ENCODE data around the gene ZBTB24. TPM values are rescaled to one million over a fixed set of nuclear protein-coding genes. Genes with fewer than 3 reads are reported as not detected.
A peak's percentile ranks its signal among the peaks of the same experiment; 100 is the strongest.
"Not testable (repeated sequence)": the region's sequence is repeated elsewhere in the genome, so short reads cannot be mapped to it uniquely, and the experiment has no call there.

The ZBTB24 gene
- total RNA-seq, 1 donor from 2014 or later = 10.6 TPM

DNA sequence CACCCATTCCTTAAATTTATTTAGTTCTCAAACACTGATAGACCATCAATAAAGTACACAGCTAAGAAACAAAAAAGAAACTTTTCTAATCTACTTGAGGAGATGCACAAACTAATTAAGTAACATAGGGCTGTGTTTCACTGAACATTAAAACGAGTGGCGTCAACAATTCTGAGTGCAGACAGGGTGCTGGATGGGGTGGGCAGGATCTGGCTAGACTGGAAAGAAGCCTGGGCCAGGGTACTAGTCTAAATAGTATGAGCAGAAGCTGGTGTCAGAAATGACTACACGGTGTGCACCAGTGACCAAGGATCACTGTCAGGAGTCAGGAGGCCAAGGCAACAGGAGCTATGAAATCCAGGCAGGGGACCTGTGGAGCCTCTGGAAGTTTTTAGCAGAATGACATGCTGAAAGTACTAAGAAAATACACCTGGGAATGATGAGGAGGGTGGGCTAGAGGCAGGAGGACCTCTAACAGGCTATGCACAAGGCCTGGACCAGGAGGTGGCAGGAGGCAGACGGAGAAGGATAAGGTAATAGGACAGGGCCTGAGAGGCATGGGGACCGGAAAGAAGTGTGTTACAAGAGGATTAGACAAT lies 13.3 kb downstream of the ZBTB24 start:
- Mint-ChIP-seq H3K9me3 (no peaks in the 10 kb centered on the region), H3K27me3 (no peaks in the 10 kb centered on the region), H3K27ac (no peak overlapping the region), H3K4me1 (ENCODE audit: unreplicated experiment) (peaks cover 8% of the 10 kb centered on the region), H3K4me3 (no peak overlapping the region), H3K36me3 (peaks cover 50% of the 10 kb centered on the region)
- no peak for TF ChIP-seq CTCF (conservative IDR thresholded peaks at IDR 0.05)
- DNase-seq (ENCODE audit: extremely low spot score, unreplicated experiment) = no peak

DNA sequence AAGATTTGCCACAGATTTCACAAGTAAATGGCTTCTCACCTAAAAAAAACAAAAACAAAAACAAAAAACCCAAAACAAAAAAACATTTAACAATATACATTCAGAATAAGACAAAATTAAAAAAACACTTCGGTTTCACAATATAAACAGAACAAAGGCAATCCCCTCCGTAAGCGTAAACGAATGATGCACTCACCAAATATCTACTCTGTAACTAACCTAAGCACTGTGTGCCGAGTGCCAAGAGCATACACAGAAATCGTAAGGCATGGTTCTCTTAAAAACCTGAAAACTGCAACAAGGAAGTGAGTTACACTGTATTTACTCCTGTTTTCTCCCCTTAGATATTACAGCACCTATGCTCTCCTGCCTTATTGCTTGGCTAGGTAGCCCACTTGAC lies 15.3 kb downstream of the ZBTB24 start:
- DNase-seq (ENCODE audit: extremely low spot score, unreplicated experiment) = no peak
- Mint-ChIP-seq H3K4me1 (ENCODE audit: unreplicated experiment) (peaks cover 8% of the 10 kb centered on the region), H3K36me3 (peaks cover 38% of the 10 kb centered on the region), H3K27ac (no peak overlapping the region), H3K9me3 (no peaks in the 10 kb centered on the region), H3K4me3 (no peak overlapping the region), H3K27me3 (no peaks in the 10 kb centered on the region)
- TF ChIP-seq CTCF (conservative IDR thresholded peaks at IDR 0.05) = no peak

- H3K4me3 Mint-ChIP-seq = peak overlapping the region; percentile 22
- H3K4me1 Mint-ChIP-seq (ENCODE audit: unreplicated experiment) = peaks cover 8% of the 10 kb centered on the region
- peaks cover 5% of the 10 kb centered on the region for H3K9me3 Mint-ChIP-seq
- H3K27me3 Mint-ChIP-seq = no peaks in the 10 kb centered on the region
- H3K27ac Mint-ChIP-seq = peak overlapping the region; percentile 61
- peaks cover 42% of the 10 kb centered on the region for H3K36me3 Mint-ChIP-seq
- no peak for DNase-seq (ENCODE audit: extremely low spot score, unreplicated experiment)
- no peak for TF ChIP-seq CTCF (conservative IDR thresholded peaks at IDR 0.05)
These were observed 16.7 kb downstream of the ZBTB24 start for GRCh38 chr6:109466212-109466923.

DNA sequence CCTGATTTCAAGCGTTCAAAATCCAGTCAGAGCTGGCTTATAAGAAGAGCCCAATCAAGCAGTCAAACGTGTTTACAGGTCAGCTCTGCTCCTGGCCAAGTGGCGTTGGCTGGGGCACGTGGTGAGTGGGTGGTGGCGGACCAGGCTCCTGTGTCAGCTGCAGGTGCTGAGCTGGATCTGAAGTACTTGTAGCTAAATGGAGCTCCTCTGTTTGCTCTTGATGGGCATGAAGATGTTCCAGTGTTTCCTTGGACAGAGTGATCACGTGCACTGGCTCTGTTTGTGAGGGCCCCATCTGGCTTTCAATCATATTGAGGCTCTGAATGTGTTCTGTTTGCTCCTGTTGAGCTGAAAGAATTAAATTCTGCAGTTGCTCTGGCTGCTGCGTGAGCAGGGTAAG lies 17.2 kb downstream of the ZBTB24 start:
- DNase-seq (ENCODE audit: extremely low spot score, unreplicated experiment) = no peak
- Mint-ChIP-seq H3K27me3 (no peaks in the 10 kb centered on the region), H3K4me1 (ENCODE audit: unreplicated experiment) (peaks cover 8% of the 10 kb centered on the region), H3K27ac (peak overlapping the region; percentile 61), H3K36me3 (peaks cover 42% of the 10 kb centered on the region), H3K9me3 (peaks cover 5% of the 10 kb centered on the region), H3K4me3 (peak overlapping the region; percentile 22)
- TF ChIP-seq CTCF (conservative IDR thresholded peaks at IDR 0.05) = no peak

- Mint-ChIP-seq H3K36me3 (peaks cover 20% of the 10 kb centered on the region), H3K27ac (peak overlapping the region; percentile 3), H3K9me3 (peaks cover 5% of the 10 kb centered on the region), H3K4me1 (ENCODE audit: unreplicated experiment) (peaks cover 7% of the 10 kb centered on the region), H3K4me3 (no peak overlapping the region), H3K27me3 (no peaks in the 10 kb centered on the region)
- no peak for DNase-seq (ENCODE audit: extremely low spot score, unreplicated experiment)
- TF ChIP-seq CTCF (conservative IDR thresholded peaks at IDR 0.05) = no peak
These were observed 21.1 kb downstream of the ZBTB24 start for GRCh38 chr6:109461733-109462526.

- Mint-ChIP-seq H3K4me1 (ENCODE audit: unreplicated experiment) (peaks cover 15% of the 10 kb centered on the region), H3K36me3 (peaks cover 20% of the 10 kb centered on the region)
- not testable (repeated sequence) for H3K4me3 Mint-ChIP-seq; H3K27me3 Mint-ChIP-seq; H3K27ac Mint-ChIP-seq; DNase-seq (ENCODE audit: extremely low spot score, unreplicated experiment); H3K9me3 Mint-ChIP-seq
These were observed 21.8 kb downstream of the ZBTB24 start for GRCh38 chr6:109461205-109461604.
